NCI-H2171 (cell line): Measurements from ENCODE around the gene PTK6.
"Not testable (repeated sequence)": the region's sequence is repeated elsewhere in the genome, so short reads cannot be mapped to it uniquely, and the experiment has no call there.

Experiments
- DNase-seq: peaks from one replicate; lab custom pipeline; 2025; lab: John Stamatoyannopoulos, UW

PTK6 gene

GRCh38 chr20:63529180-63529860, 7.9 kb downstream of the PTK6 start:
- no peak for DNase-seq

GRCh38 chr20:63527184-63527583, 10.0 kb downstream of the PTK6 start:
- no peak for DNase-seq

- DNase-seq, result no peak
These were observed 11.2 kb downstream of the PTK6 start for GRCh38 chr20:63525971-63526370.

- no peak for DNase-seq
These were observed 12.0 kb downstream of the PTK6 start for GRCh38 chr20:63525185-63525584.

- no peak for DNase-seq
These were observed 14.1 kb downstream of the PTK6 start for GRCh38 chr20:63522981-63523611.

GRCh38 chr20:63522091-63522868, 14.9 kb downstream of the PTK6 start:
- no peak for DNase-seq

- DNase-seq, result no peak
These were observed 15.6 kb downstream of the PTK6 start for GRCh38 chr20:63521602-63522001.

GRCh38 chr20:63520934-63521601, 16.1 kb downstream of the PTK6 start:
- DNase-seq, result peak; percentile 55

GRCh38 chr20:63520504-63520933, 16.7 kb downstream of the PTK6 start, which contains the start of gene PPDPF:
TSS of gene PPDPF (plus strand) at chr20:63520765. CDS start at chr20:63521309, 544 bp downstream.
- DNase-seq, result peak; percentile 88

- peak; percentile 84 for DNase-seq
These were observed 17.3 kb downstream of the PTK6 start for GRCh38 chr20:63519668-63520503.

- DNase-seq, result no peak
These were observed 18.1 kb downstream of the PTK6 start for GRCh38 chr20:63518946-63519667.

GRCh38 chr20:63518351-63518861, 18.8 kb downstream of the PTK6 start:
- no peak for DNase-seq

GRCh38 chr20:63517376-63518309, 19.5 kb downstream of the PTK6 start:
- DNase-seq, result no peak

- DNase-seq, result not testable (repeated sequence)
These were observed 22.7 kb downstream of the PTK6 start for GRCh38 chr20:63514520-63514919.

GRCh38 chr20:63513207-63513606, 24.0 kb downstream of the PTK6 start:
- DNase-seq, result no peak

GRCh38 chr20:63509088-63509564, 28.1 kb downstream of the PTK6 start:
- DNase-seq, result no peak

- peak; percentile 92 for DNase-seq
These were observed 29.0 kb downstream of the PTK6 start for GRCh38 chr20:63508072-63508768.

- DNase-seq, result no peak
These were observed 30.0 kb downstream of the PTK6 start for GRCh38 chr20:63507083-63507743.
